IMR-90 (cell line): ENCODE data around the gene RRP1B. TPM values are rescaled to one million over a fixed set of nuclear protein-coding genes. Genes with fewer than 3 reads are reported as not detected.

ENCODE experiments used
- ATAC-seq: fragments of 200-7000 bp; cut with Tn5 transposase; 2 replicates; pipeline ENCODE4 v1.9.1; 2020; ENCODE audit warnings: low read depth, mild to moderate bottlenecking, moderate library complexity
- BruUV-seq: library from RNA; stranded (reverse); fragments of 400-500 nt; replicated peaks from 2 replicates; lab custom pipeline; 2021; lab: Mats Ljungman, UMichigan
- CTCF ChIA-PET: fragments of 300-600 bp; formaldehyde crosslinking; extraction: SDS; loops from one replicate; lab custom pipeline; 2021; ENCODE audit warnings: antibody characterized with exemption; lab: Yijun Ruan, JAX
- POLR2A ChIA-PET: fragments of 300-600 bp; sonication (Branson Sonifier 250); formaldehyde crosslinking; loops from one replicate; lab custom pipeline; 2022; ENCODE audit warnings: antibody characterized with exemption; ENCODE audit not compliant: unreplicated experiment; lab: Charles Lee
- DNase-seq: peaks from one replicate; pipeline ENCODE4 v3.0.0; 2013
- H2AFZ ChIP-seq: replicated peaks from 2 replicates; pipeline ENCODE3; 2013; ENCODE audit warnings: low read length, mild to moderate bottlenecking; ENCODE audit not compliant: poor library complexity
- H2AK5ac ChIP-seq: 2 replicates; pipeline ENCODE4 v1.6.1; 2013; ENCODE audit warnings: low read depth, low read length, inconsistent platforms
- H2AK9ac ChIP-seq: replicated peaks from 2 replicates; pipeline ENCODE3; 2013; ENCODE audit warnings: mild to moderate bottlenecking, low read depth, low read length, moderate library complexity; ENCODE audit not compliant: poor library complexity
- H2BK120ac ChIP-seq: 2 replicates; pipeline ENCODE4 v1.6.1; 2013; ENCODE audit warnings: low read depth, low read length, inconsistent platforms
- H2BK15ac ChIP-seq: 3 replicates; pipeline ENCODE4 v1.6.1; 2013; ENCODE audit warnings: low read depth, low read length, inconsistent platforms
- H2BK20ac ChIP-seq: 2 replicates; pipeline ENCODE4 v1.6.1; 2013; ENCODE audit warnings: low read depth, mild to moderate bottlenecking, inconsistent platforms, low read length, moderate library complexity
- H2BK5ac ChIP-seq: 2 replicates; pipeline ENCODE4 v1.6.1; 2013; ENCODE audit warnings: mild to moderate bottlenecking, low read depth, low read length, inconsistent platforms; ENCODE audit not compliant: poor library complexity, severe bottlenecking
- H3K14ac ChIP-seq: replicated peaks from 2 replicates; pipeline ENCODE4 v1.6.1; 2013; ENCODE audit warnings: low read depth, low read length, inconsistent platforms
- H3K18ac ChIP-seq: 2 replicates; pipeline ENCODE4 v1.6.1; 2013; ENCODE audit warnings: low read depth, low read length, control low read depth
- H3K23ac ChIP-seq: 2 replicates; pipeline ENCODE4 v1.6.1; 2013; ENCODE audit warnings: low read depth, low read length, inconsistent platforms
- H3K27ac ChIP-seq: 2 replicates; pipeline ENCODE4 v1.5.1; 2013; ENCODE audit warnings: mild to moderate bottlenecking, control low read depth, low read length; ENCODE audit not compliant: insufficient read depth
- H3K27me3 ChIP-seq: 2 replicates; pipeline ENCODE4 v1.6.1; 2013; ENCODE audit warnings: low read length; ENCODE audit not compliant: control insufficient read depth, insufficient read depth
- H3K36me3 ChIP-seq: 2 replicates; pipeline ENCODE4 v1.6.1; 2013; ENCODE audit warnings: low read length, mixed read lengths; ENCODE audit not compliant: control insufficient read depth, insufficient read depth
- H3K4ac ChIP-seq: 2 replicates; pipeline ENCODE4 v1.6.1; 2013; ENCODE audit warnings: low read depth, low read length, inconsistent platforms
- H3K4me1 ChIP-seq: 2 replicates; pipeline ENCODE4 v1.6.1; 2013; ENCODE audit warnings: low read length, mixed read lengths; ENCODE audit not compliant: control insufficient read depth, insufficient read depth
- H3K4me2 ChIP-seq: 2 replicates; pipeline ENCODE4 v1.6.1; 2013; ENCODE audit warnings: low read depth, mild to moderate bottlenecking, control low read depth, low read length, moderate library complexity
- H3K4me3 ChIP-seq: 2 replicates; pipeline ENCODE4 v1.5.1; 2013; ENCODE audit warnings: low read depth, mild to moderate bottlenecking, control low read depth, low read length, moderate library complexity; ENCODE audit not compliant: insufficient read depth
- H3K56ac ChIP-seq: 2 replicates; pipeline ENCODE4 v1.6.1; 2013; ENCODE audit warnings: low read length, inconsistent platforms; ENCODE audit not compliant: insufficient read depth; ENCODE audit errors: extremely low read depth
- H3K79me1 ChIP-seq, 2 experiments: 2 replicates each; pipeline ENCODE4 v1.6.1; 2013; ENCODE audit warnings: low read length in 2 of 2, inconsistent platforms in 1 of 2, low read depth in 1 of 2
- H3K9ac ChIP-seq: 2 replicates; pipeline ENCODE4 v1.6.1; 2013; ENCODE audit warnings: low read depth, low read length, control low read depth
- H3K9me1 ChIP-seq: 2 replicates; pipeline ENCODE4 v1.6.1; 2013; ENCODE audit warnings: low read length, inconsistent platforms; ENCODE audit not compliant: insufficient read depth
- H3K9me3 ChIP-seq: 2 replicates; pipeline ENCODE4 v1.6.1; 2013; ENCODE audit warnings: low read length; ENCODE audit not compliant: control insufficient read depth, insufficient read depth
- H4K20me1 ChIP-seq: 2 replicates; pipeline ENCODE4 v1.6.1; 2013; ENCODE audit warnings: low read length, inconsistent platforms; ENCODE audit not compliant: insufficient read depth
- H4K5ac ChIP-seq: 2 replicates; pipeline ENCODE4 v1.6.1; 2013; ENCODE audit warnings: mild to moderate bottlenecking, low read depth, low read length, control low read depth
- H4K8ac ChIP-seq, 2 experiments: 2 replicates each; pipeline ENCODE4 v1.6.1; 2013; ENCODE audit warnings: low read depth in 2 of 2, low read length in 2 of 2, control low read depth in 1 of 2, inconsistent platforms in 1 of 2
- H4K91ac ChIP-seq: 2 replicates; pipeline ENCODE4 v1.6.1; 2013; ENCODE audit warnings: low read depth, low read length, inconsistent platforms; ENCODE audit not compliant: insufficient read depth
- CEBPB ChIP-seq: IDR thresholded peaks from 2 replicates; pipeline ENCODE4 v1.6.1; 2012; ENCODE audit warnings: low read depth, low read length, improper control_type of control experiment
- FOS ChIP-seq: fragments of 150-350 bp; IDR thresholded peaks from 2 replicates; pipeline ENCODE4 v1.6.1; 2016; ENCODE audit warnings: low read depth, low read length
- MAZ ChIP-seq: IDR thresholded peaks from 2 replicates; pipeline ENCODE4 v1.6.1; 2012; ENCODE audit warnings: low read depth, mild to moderate bottlenecking, low read length, improper control_type of control experiment, moderate library complexity, borderline replicate concordance
- RFX5 ChIP-seq: IDR thresholded peaks from 2 replicates; pipeline ENCODE4 v1.8.0; 2012; ENCODE audit warnings: low read depth, mild to moderate bottlenecking, low read length, moderate library complexity
- WGBS, 2 experiments: methylation state at CpG; one replicate each; pipeline versions ENCODE4 v1.1.5 to v1.1.7; 2013; ENCODE audit warnings: missing lambda C conversion rate in 2 of 2; ENCODE audit not compliant: insufficient read length in 1 of 2; ENCODE audit errors: extremely low coverage in 2 of 2; 5-methylcytosine and 5-hydroxymethylcytosine counted together
- dilution Hi-C: fragments of 300-500 bp; cut with HindIII; formaldehyde crosslinking; loops from one replicate; pipeline ENCODE4 v1.14.3; 2018; ENCODE audit warnings: low sequenced_read_pairs; ENCODE audit not compliant: unreplicated experiment
- in situ Hi-C: fragments of 300-500 bp; cut with MboI; formaldehyde crosslinking; loops from 3 replicates; pipeline ENCODE4 v1.14.3; 2019; ENCODE audit warnings: low sequenced_read_pairs, inconsistent platforms, mixed read lengths
- intact Hi-C: fragments of 100-400 bp; cut with micrococcal nuclease; formaldehyde crosslinking; loops from 2 replicates; pipeline ENCODE4 v1.10.0; 2022
- polyA plus RNA-seq, 3 experiments: library from polyadenylated mRNA; depleted of rRNA; stranded (reverse); fragments of >200 nt; gene quantifications; 2 replicates each; pipeline ENCODE4 v1.2.3, GENCODE V29; 2012; ENCODE audit warnings: low replicate concordance in 1 of 3
- total RNA-seq: library from RNA; depleted of rRNA; stranded (reverse); fragments of >200 nt; gene quantifications from 2 replicates; pipeline ENCODE4 v1.2.3, GENCODE V29; 2012

RRP1B gene
- total and polyA plus RNA-seq, 2 of the 4 experiments (the other 2 are of a cell fraction): 11.1 to 16.1 TPM

DNA sequence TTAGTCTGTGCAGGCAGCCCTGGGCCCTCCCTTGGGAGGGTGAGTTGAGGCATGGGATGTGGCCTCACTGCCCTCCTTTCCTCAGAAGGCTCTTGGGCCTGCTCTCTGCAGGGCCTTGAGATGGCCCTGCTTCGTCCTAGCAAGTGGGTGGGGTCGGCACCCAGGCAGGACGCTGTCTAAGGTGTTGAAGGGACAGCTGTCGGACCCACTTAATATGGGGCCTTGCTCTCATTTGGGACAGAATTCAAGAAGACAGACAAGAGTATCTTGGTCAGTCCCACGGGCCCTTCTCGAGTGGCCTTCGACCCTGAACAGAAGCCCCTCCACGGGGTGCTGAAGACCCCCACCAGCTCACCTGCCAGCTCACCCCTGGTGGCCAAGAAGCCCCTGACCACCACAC, 33.6 kb downstream of the RRP1B start:
- Histone ChIP-seq H3K4me3 (no peak overlapping the region), H3K4me1 (no peaks in the 10 kb centered on the region), H4K5ac (no peak overlapping the region), H3K9me3 (no peaks in the 10 kb centered on the region), H4K91ac (no peak overlapping the region), H3K79me1 (0 out of 4 replicates have a peak, but pooled peaks cover 0 to 3% of the 10 kb centered on the region in 2 experiments), H3K27ac (no peak overlapping the region), H3K4ac (no peak overlapping the region), H3K9me1 (no peaks in the 10 kb centered on the region; the same call in 1 of the 2 replicates), H2AK5ac (no peak overlapping the region), H4K20me1 (no peaks in the 10 kb centered on the region), H2BK20ac (no peak overlapping the region), H2AK9ac (no peak overlapping the region), H3K18ac (no peak overlapping the region), H3K56ac (no peak overlapping the region), H2BK15ac (no peak overlapping the region), H3K23ac (no peak overlapping the region), H3K14ac (no peak overlapping the region), H2BK120ac (no peak overlapping the region), H3K27me3 (no peaks in the 10 kb centered on the region), H3K9ac (no peak overlapping the region), H4K8ac (no peak overlapping the region), H3K4me2 (no peak overlapping the region), H2BK5ac (no peak overlapping the region), H3K36me3 (peaks cover 57% of the 10 kb centered on the region), H2AFZ (no peak overlapping the region)
- dilution Hi-C loops (no loop called here), in situ Hi-C loops (no loop called here), intact Hi-C loops (no loop called here)
- CTCF ChIA-PET: no interaction called here
- POLR2A ChIA-PET: no interaction called here
- 100% methylated on average over 4 of the region's 8 CpGs; no CpG with 5 or more reads in 1 of the 2 experiments for WGBS, 2 experiments
- DNase-seq (no peak), ATAC-seq (no peak)
- TF ChIP-seq MAZ (no peak), FOS (no peak), RFX5 (no peak), CEBPB (no peak)
- BruUV-seq: no TSS peak
